Neuronal stem cell (in vitro differentiated cells): Measurements from ENCODE around the gene SLC35E4.

Experiments used
- DNase-seq: peaks from one replicate; pipeline ENCODE4 v3.0.0-alpha.2; 2013; ENCODE audit warnings: low spot score
- H2AFZ ChIP-seq: one replicate; pipeline ENCODE4 v1.6.1; 2013; ENCODE audit warnings: mild to moderate bottlenecking, low read length, inconsistent platforms
- H2AK5ac ChIP-seq: 2 replicates; pipeline ENCODE4 v1.6.1; 2013; ENCODE audit warnings: low read depth, mild to moderate bottlenecking, inconsistent platforms, low read length, moderate library complexity, mixed read lengths
- H2BK120ac ChIP-seq: 2 replicates; pipeline ENCODE4 v1.6.1; 2013; ENCODE audit warnings: low read depth, mild to moderate bottlenecking, inconsistent platforms, low read length, moderate library complexity, mixed read lengths
- H2BK12ac ChIP-seq: one replicate; pipeline ENCODE4 v1.6.1; 2013; ENCODE audit warnings: low read length, inconsistent platforms
- H2BK15ac ChIP-seq: 2 replicates; pipeline ENCODE4 v1.6.1; 2013; ENCODE audit warnings: mild to moderate bottlenecking, low read length, inconsistent platforms, mixed read lengths
- H2BK5ac ChIP-seq: one replicate; pipeline ENCODE4 v1.6.1; 2013; ENCODE audit warnings: inconsistent platforms, mild to moderate bottlenecking, low read length, moderate library complexity
- H3K14ac ChIP-seq: one replicate; pipeline ENCODE4 v1.6.1; 2013; ENCODE audit warnings: low read length, inconsistent platforms
- H3K18ac ChIP-seq: 2 replicates; pipeline ENCODE4 v1.6.1; 2013; ENCODE audit warnings: low read length, inconsistent platforms
- H3K23ac ChIP-seq: 2 replicates; pipeline ENCODE4 v1.6.1; 2013; ENCODE audit warnings: low read depth, mild to moderate bottlenecking, mixed read lengths, low read length, inconsistent platforms; ENCODE audit not compliant: poor library complexity
- H3K27ac ChIP-seq: replicated peaks from 3 replicates; pipeline ENCODE4 v1.5.1; 2013; ENCODE audit warnings: low read length, inconsistent platforms
- H3K27me3 ChIP-seq, 3 experiments: 2 replicates each; pipeline ENCODE4 v1.6.1; 2013; ENCODE audit warnings: low read length in 3 of 3, mild to moderate bottlenecking in 2 of 3, inconsistent platforms in 1 of 3, low read depth in 1 of 3, mixed read lengths in 1 of 3, moderate library complexity in 1 of 3; ENCODE audit not compliant: control insufficient read depth in 3 of 3, insufficient read depth in 3 of 3
- H3K36me3 ChIP-seq, 2 donors: replicated peaks in 1 of 2; 2 replicates each; pipeline ENCODE4 v1.6.1; 2013; ENCODE audit warnings: low read length in 2 of 2; ENCODE audit not compliant: control insufficient read depth in 2 of 2, insufficient read depth in 2 of 2
- H3K4ac ChIP-seq: 2 replicates; pipeline ENCODE4 v1.6.1; 2013; ENCODE audit warnings: inconsistent platforms, mild to moderate bottlenecking, low read length, moderate library complexity
- H3K4me1 ChIP-seq, 2 donors: 1 replicate in 1 of 2; 2 replicates in 1 of 2; pipeline ENCODE4 v1.6.1; 2013; ENCODE audit warnings: low read length in 2 of 2, low read depth in 1 of 2; ENCODE audit not compliant: control insufficient read depth in 2 of 2, insufficient read depth in 1 of 2
- H3K4me2 ChIP-seq: one replicate; pipeline ENCODE4 v1.6.1; 2013; ENCODE audit warnings: mild to moderate bottlenecking, low read length, inconsistent platforms; ENCODE audit not compliant: insufficient read depth, poor library complexity, severe bottlenecking
- H3K4me3 ChIP-seq, 2 donors: 2 replicates each; pipeline ENCODE4 v1.5.1; 2013; ENCODE audit warnings: low read length in 2 of 2, mild to moderate bottlenecking in 2 of 2, inconsistent platforms in 1 of 2, moderate library complexity in 1 of 2
- H3K79me1 ChIP-seq: one replicate; pipeline ENCODE4 v1.6.1; 2013; ENCODE audit warnings: low read depth, mild to moderate bottlenecking, inconsistent platforms, low read length, moderate library complexity
- H3K9ac ChIP-seq: one replicate; pipeline ENCODE4 v1.6.1; 2013; ENCODE audit warnings: mild to moderate bottlenecking, low read depth, low read length, inconsistent platforms; ENCODE audit not compliant: poor library complexity
- H3K9me3 ChIP-seq, 2 donors: replicated peaks in 1 of 2; 2 replicates each; pipeline versions ENCODE3 to v1.6.1; 2013; ENCODE audit warnings: low read length in 2 of 2, mild to moderate bottlenecking in 2 of 2, inconsistent platforms in 1 of 2, low read depth in 1 of 2, mixed read lengths in 1 of 2, moderate library complexity in 1 of 2; ENCODE audit not compliant: control insufficient read depth in 2 of 2, insufficient read depth in 1 of 2
- H4K8ac ChIP-seq: one replicate; pipeline ENCODE4 v1.6.1; 2013; ENCODE audit warnings: low read depth, mild to moderate bottlenecking, inconsistent platforms, low read length, moderate library complexity
- H4K91ac ChIP-seq: one replicate; pipeline ENCODE4 v1.6.1; 2013; ENCODE audit warnings: low read length, low read depth, mild to moderate bottlenecking, inconsistent platforms; ENCODE audit not compliant: poor library complexity
- WGBS, 2 donors: extraction: QIAGEN DNeasy Blood & Tissue Kit; methylation state at CpG; one replicate each; pipeline ENCODE4 v1.1.7; 2013; ENCODE audit warnings: missing lambda C conversion rate in 2 of 2, mixed read lengths in 1 of 2; ENCODE audit not compliant: insufficient read length in 2 of 2, insufficient replicate concordance in 1 of 2; ENCODE audit errors: extremely low coverage in 2 of 2; 5-methylcytosine and 5-hydroxymethylcytosine counted together

Gene SLC35E4

DNA sequence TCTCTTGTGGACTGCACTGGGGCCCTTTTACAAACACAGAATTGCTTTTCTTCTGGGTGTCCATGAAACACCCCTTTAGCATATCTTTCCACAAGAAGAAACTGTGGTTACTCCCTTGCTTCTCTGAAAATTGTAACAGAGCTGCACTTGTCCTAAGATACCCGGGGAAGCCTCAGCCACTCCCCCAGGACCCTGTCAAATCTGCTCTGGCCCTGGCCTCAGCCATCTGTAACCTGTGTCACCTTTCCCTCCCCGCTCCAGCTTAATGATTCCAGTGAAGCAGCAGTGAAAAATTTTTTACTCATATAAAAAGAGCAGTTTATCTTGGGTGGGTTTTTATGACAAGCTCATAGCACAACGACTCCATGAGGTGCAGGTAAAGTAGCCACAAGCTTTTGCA, 35.5 kb downstream of the SLC35E4 start:
- no peak for DNase-seq
- Histone ChIP-seq H4K91ac (no peak overlapping the region), H3K14ac (no peak overlapping the region), H3K4me2 (no peak overlapping the region), H3K4ac (no peak overlapping the region), H3K9ac (no peak overlapping the region), H3K27me3 (peaks cover 0 to 47% (median 8%) of the 10 kb centered on the region in 3 experiments), H2BK120ac (no peak overlapping the region), H2BK5ac (no peak overlapping the region), H3K79me1 (no peaks in the 10 kb centered on the region), H2BK15ac (no peak overlapping the region), H3K9me3 (no peaks in the 10 kb centered on the region), H3K4me3 (no peak overlapping the region), H3K18ac (no peak overlapping the region), H3K23ac (no peak overlapping the region), H3K27ac (no peak overlapping the region), H3K36me3 (no peaks in the 10 kb centered on the region), H2BK12ac (no peak overlapping the region), H2AFZ (no peak overlapping the region), H2AK5ac (no peak overlapping the region), H3K4me1 (peaks cover 6 to 13% of the 10 kb centered on the region in 2 donors), H4K8ac (no peak overlapping the region)
- WGBS, 2 donors, result no CpG with 5 or more reads among the region's 3 CpGs

DNA sequence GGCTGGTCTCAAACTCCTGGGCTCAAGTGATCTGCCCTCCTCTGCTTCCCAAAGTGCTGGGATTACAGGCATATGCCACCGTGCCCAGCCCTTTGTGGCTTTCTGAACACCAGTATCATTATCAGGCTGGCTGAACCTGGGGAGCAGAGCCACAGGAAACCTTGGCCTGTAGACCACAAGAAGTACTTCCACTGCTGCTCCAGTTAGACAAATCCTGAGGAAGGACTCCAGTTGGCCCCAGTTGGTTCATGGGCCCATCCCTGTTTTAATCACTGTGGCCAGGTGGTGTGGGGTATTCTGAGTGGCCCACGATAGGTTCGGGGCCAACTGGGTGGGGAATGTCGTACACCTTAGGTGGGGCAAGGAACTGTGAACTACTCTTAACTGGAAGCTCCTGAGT, 37.6 kb downstream of the SLC35E4 start:
- Histone ChIP-seq H2BK15ac (no peak overlapping the region), H3K4ac (no peak overlapping the region), H3K36me3 (no peaks in the 10 kb centered on the region), H4K91ac (no peak overlapping the region), H3K9ac (no peak overlapping the region), H2AFZ (no peak overlapping the region), H3K4me1 (peaks cover 3 to 5% of the 10 kb centered on the region in 2 donors), H3K18ac (no peak overlapping the region), H3K27ac (no peak overlapping the region), H2AK5ac (no peak overlapping the region), H3K4me2 (no peak overlapping the region), H3K79me1 (no peaks in the 10 kb centered on the region), H3K4me3 (no peak overlapping the region), H2BK120ac (no peak overlapping the region), H3K9me3 (no peaks in the 10 kb centered on the region), H3K27me3 (peaks cover 0 to 36% (median 6%) of the 10 kb centered on the region in 3 experiments), H2BK12ac (no peak overlapping the region), H3K23ac (no peak overlapping the region), H2BK5ac (no peak overlapping the region), H3K14ac (no peak overlapping the region), H4K8ac (no peak overlapping the region)
- DNase-seq, result no peak
- WGBS, 2 donors, result no CpG with 5 or more reads among the region's 4 CpGs

GRCh38 chr22:30674482-30674881, 38.9 kb downstream of the SLC35E4 start:
- Histone ChIP-seq H3K79me1 (no peaks in the 10 kb centered on the region), H3K18ac (no peak overlapping the region)

DNA sequence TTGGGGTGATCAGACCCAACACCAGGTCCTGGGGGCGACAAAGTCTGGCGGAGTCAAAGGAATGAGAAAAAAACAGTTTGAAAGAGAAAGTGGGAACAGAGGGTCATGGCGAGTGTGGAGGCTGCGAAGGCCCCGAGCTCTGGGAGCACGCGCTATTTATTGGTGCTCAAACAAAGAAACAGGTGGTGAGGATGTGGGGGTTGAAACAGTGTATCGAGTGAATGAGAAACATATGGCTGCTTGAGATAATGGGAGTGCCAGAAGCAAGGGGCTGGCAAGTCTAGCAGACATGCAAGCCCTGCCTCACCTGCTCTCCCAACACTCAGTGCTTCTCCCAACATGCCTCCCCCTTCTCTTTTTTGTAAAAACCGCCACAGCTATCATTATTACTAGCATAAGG, 39.9 kb downstream of the SLC35E4 start:
- H3K18ac ChIP-seq, result no peak overlapping the region

More at GRCh38 chr22:30674482-30674881, 38.9 kb downstream of the SLC35E4 start:
- DNase-seq, result no peak
- Histone ChIP-seq H2BK12ac (no peak overlapping the region), H2BK15ac (no peak overlapping the region), H2BK5ac (no peak overlapping the region), H4K91ac (no peak overlapping the region), H2AFZ (no peak overlapping the region), H3K9ac (no peak overlapping the region), H2BK120ac (no peak overlapping the region), H3K9me3 (no peaks in the 10 kb centered on the region), H3K4me1 (peaks cover 3 to 5% of the 10 kb centered on the region in 2 donors), H3K4me2 (no peak overlapping the region), H3K14ac (no peak overlapping the region), H3K4me3 (no peak overlapping the region), H3K36me3 (no peaks in the 10 kb centered on the region), H3K27ac (no peak overlapping the region), H4K8ac (no peak overlapping the region), H3K23ac (no peak overlapping the region), H3K4ac (no peak overlapping the region), H2AK5ac (no peak overlapping the region), H3K27me3 (peaks cover 0 to 24% (median 0%) of the 10 kb centered on the region in 3 experiments)
- no CpG with 5 or more reads among the region's 6 CpGs for WGBS, 2 donors

More for the DNA sequence above, 39.9 kb downstream of the SLC35E4 start:
- no peak overlapping the region for H2BK15ac ChIP-seq
- H2BK120ac ChIP-seq, result no peak overlapping the region
- H2BK5ac ChIP-seq, result no peak overlapping the region
- H3K36me3 ChIP-seq, result no peaks in the 10 kb centered on the region
- no peaks in the 10 kb centered on the region for H3K9me3 ChIP-seq
- no peak overlapping the region for H3K4me2 ChIP-seq
- H3K14ac ChIP-seq, result no peak overlapping the region
- no peak overlapping the region for H2AFZ ChIP-seq
- no peaks in the 10 kb centered on the region for H3K79me1 ChIP-seq
- no peak for DNase-seq
- peaks cover 0 to 20% (median 0%) of the 10 kb centered on the region in 3 experiments for H3K27me3 ChIP-seq
- no CpG with 5 or more reads among the region's 9 CpGs for WGBS, 2 donors
- H3K4me3 ChIP-seq, result no peak overlapping the region
- no peak overlapping the region for H3K9ac ChIP-seq
- no peak overlapping the region for H3K23ac ChIP-seq
- no peak overlapping the region for H3K27ac ChIP-seq
- no peak overlapping the region for H3K4ac ChIP-seq
- H2BK12ac ChIP-seq, result no peak overlapping the region
- H4K91ac ChIP-seq, result no peak overlapping the region
- no peak overlapping the region for H2AK5ac ChIP-seq
- H4K8ac ChIP-seq, result no peak overlapping the region
- peaks cover 6 to 8% of the 10 kb centered on the region in 2 donors for H3K4me1 ChIP-seq
